ENCODE measurements around the gene MAGEB18.

Gene MAGEB18

GRCh38 chrX:26138274-26138673 lies at the start of gene MAGEB18:
TSS of gene MAGEB18 (plus strand) at chrX:26138343. CDS start at chrX:26138986, 643 bp downstream.
- DNase-seq = no peak

DNA sequence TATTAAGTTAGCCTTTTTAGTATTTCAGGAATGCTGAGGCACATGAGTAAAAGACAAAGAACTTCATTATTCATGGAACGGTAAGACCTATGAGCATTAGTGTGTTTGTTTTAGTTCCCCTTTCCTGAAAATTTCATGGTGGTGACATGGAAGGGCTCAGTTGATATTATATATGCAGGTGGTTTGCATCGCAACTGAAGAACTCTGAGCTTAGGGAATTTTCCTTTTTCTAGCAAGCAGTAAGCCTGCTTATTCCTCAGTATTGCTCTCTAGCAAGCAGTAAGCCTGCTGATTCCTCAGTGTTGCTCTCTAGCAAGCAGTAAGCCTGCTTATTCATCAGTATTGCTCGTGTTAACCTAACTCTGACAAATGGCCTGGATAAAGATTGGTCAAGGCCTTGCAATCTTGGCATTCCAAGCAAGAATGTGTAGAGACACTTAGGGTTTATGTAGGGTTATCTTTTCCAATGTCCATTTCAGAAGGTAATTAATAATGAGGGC lies 37.7 kb upstream of the MAGEB18 start:
- no peak for DNase-seq

DNA sequence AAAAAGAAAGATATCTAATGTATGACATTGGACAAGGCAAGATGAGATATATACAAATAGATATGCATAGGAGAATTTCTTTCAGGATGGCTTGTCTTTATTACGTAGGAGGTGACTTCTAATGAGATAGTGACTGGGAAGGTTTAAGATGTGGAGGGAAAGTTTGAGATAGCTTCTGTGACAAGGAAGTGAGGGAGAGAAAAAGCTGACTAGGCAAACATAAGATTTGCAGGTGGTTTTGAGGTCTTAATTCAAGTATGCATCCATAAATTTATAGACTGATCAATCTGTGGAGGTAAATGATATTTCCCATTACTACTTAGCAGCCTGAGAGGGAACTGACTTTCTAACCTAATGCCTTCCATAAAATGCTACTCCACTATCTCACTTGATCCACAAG lies 29.0 kb upstream of the MAGEB18 start:
- no peak for DNase-seq

DNA sequence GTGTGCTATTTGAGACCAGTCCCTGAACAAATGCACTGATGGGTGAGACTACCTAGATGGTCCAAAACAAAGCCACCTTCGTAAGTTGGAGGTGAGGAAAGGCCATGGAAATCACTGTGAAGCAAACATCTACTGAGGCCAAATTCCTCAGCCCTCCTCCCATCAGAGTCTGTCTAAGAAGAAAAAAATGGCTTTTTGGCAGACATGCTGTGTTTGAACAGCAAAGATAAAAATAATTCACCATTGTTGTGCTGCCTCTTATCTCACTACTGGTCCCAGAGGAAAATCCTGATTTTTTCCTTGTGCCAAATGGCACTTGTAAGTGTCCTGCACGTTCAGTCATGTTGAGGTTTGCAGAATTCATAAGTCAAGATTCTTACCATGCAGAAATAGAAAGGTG lies 7.9 kb downstream of the MAGEB18 start:
- no peak for DNase-seq

DNA sequence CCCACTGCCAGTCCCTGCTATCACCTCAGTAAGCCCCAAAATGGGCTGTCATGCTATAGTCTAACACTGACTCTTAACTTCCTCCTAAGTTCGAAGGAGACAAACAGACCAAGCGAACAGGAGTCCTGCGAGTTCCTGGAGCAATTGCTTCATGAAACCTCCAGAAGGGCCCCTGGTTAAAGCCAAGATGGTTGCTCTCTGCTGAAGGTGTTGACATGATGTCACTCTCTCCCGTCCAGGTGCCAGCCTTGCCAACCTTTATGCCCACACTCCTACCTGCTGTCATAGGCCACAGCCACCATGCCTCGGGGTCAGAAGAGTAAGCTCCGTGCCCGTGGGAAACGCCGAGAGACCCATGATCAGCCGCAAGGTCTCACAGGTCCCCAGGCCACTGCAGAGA lies 22.2 kb downstream of the MAGEB18 start, which contains the start of gene MAGEB6B:
MAGEB6B (plus strand) TSS at position 301 of the 400 bp plus-strand sequence; CDS start at position 301, 0 bp downstream.
- DNase-seq = no peak

Data from NCI-H1930 (cell line).